B cell (primary cell): ENCODE data around the gene TTLL8. TPM values are rescaled to one million over a fixed set of nuclear protein-coding genes. Genes with fewer than 3 reads are reported as not detected.

Source experiments
- ATAC-seq: fragments of 200-7000 bp; cut with Tn5 transposase; one replicate; pipeline ENCODE4 v1.10.0; 2021; ENCODE audit warnings: low read depth, mild to moderate bottlenecking, moderate number of reproducible peaks, moderate library complexity
- CTCF ChIA-PET: fragments of 350-600 bp; sonication (Branson Sonifier 250); formaldehyde crosslinking; loops from one replicate; lab custom pipeline; 2021; ENCODE audit warnings: antibody characterized with exemption, inconsistent platforms; lab: Charles Lee
- POLR2A ChIA-PET: fragments of 350-600 bp; sonication (Branson Sonifier 250); formaldehyde crosslinking; loops from one replicate; lab custom pipeline; 2021; ENCODE audit warnings: antibody characterized with exemption; lab: Charles Lee
- DNase-seq: peaks from one replicate; pipeline ENCODE4 v3.0.0; 2013
- H2AFZ ChIP-seq: 2 replicates; pipeline ENCODE4 v1.6.1; 2012; ENCODE audit warnings: mild to moderate bottlenecking, low read depth, low read length; ENCODE audit not compliant: insufficient read depth, poor library complexity, severe bottlenecking
- H3K27ac ChIP-seq, 2 donors: 1 replicate in 1 of 2; 2 replicates in 1 of 2; pipeline ENCODE4 v1.5.1; 2012 to 2013; ENCODE audit warnings: low read length in 2 of 2, mild to moderate bottlenecking in 2 of 2, moderate library complexity in 1 of 2
- H3K27me3 ChIP-seq, 4 experiments: fragments of 200-600 bp in 1 of 4; sonication (generic) in 1 of 4; replicated peaks in 1 of 4; 1 replicate in 2 of 4; 2 replicates in 2 of 4; pipeline versions ENCODE4 v1.6.1 to v1.7.0; 2013 to 2016; ENCODE audit warnings: low read length in 3 of 4, mild to moderate bottlenecking in 2 of 4, mixed read lengths in 1 of 4, moderate library complexity in 1 of 4; ENCODE audit not compliant: insufficient read depth in 4 of 4, control insufficient read depth in 3 of 4; ENCODE audit errors: control extremely low read depth in 1 of 4
- H3K36me3 ChIP-seq, 2 experiments: replicated peaks in 1 of 2; 1 replicate in 1 of 2; 2 replicates in 1 of 2; pipeline versions ENCODE4 v1.6.1 to v1.7.1; 2013; ENCODE audit warnings: low read length in 1 of 2; ENCODE audit not compliant: insufficient read depth in 2 of 2, control insufficient read depth in 1 of 2; ENCODE audit errors: control extremely low read depth in 1 of 2, extremely low read depth in 1 of 2
- H3K4me1 ChIP-seq, 2 donors: fragments of 200-600 bp in 1 of 2; sonication (generic) in 1 of 2; 1 replicate in 1 of 2; 2 replicates in 1 of 2; pipeline versions ENCODE4 v1.5.1 to v1.6.1; 2013 to 2017; ENCODE audit warnings: low read length in 2 of 2; ENCODE audit not compliant: control insufficient read depth in 2 of 2, insufficient read depth in 2 of 2
- H3K4me2 ChIP-seq: replicated peaks from 2 replicates; pipeline ENCODE3; 2012; ENCODE audit warnings: mild to moderate bottlenecking, low read depth, low read length; ENCODE audit not compliant: poor library complexity, severe bottlenecking
- H3K4me3 ChIP-seq, 5 experiments: fragments of 200-600 bp in 1 of 5; sonication (generic) in 1 of 5; 1 replicate in 3 of 5; 2 replicates in 2 of 5; pipeline versions ENCODE4 v1.5.1 to v1.7.0; 2011 to 2016; ENCODE audit warnings: low read length in 4 of 5, mild to moderate bottlenecking in 4 of 5, low read depth in 2 of 5, control low read depth in 1 of 5, moderate library complexity in 1 of 5; ENCODE audit not compliant: insufficient read depth in 1 of 5; ENCODE audit errors: control extremely low read depth in 1 of 5, extremely low read depth in 1 of 5
- H3K79me2 ChIP-seq: fragments of 200-600 bp; sonication (generic); one replicate; pipeline ENCODE4 v1.6.0; 2016; ENCODE audit warnings: low read length; ENCODE audit not compliant: control insufficient read depth, insufficient read depth
- H3K9ac ChIP-seq: fragments of 200-600 bp; sonication (generic); 2 replicates; pipeline ENCODE4 v1.6.1; 2017; ENCODE audit warnings: mild to moderate bottlenecking, low read length, moderate library complexity
- H3K9me3 ChIP-seq, 3 donors: one replicate each; pipeline versions ENCODE4 v1.6.1 to v1.7.1; 2013; ENCODE audit warnings: low read length in 2 of 3; ENCODE audit not compliant: control insufficient read depth in 2 of 3, insufficient read depth in 1 of 3; ENCODE audit errors: control extremely low read depth in 1 of 3
- H4K20me1 ChIP-seq: 2 replicates; pipeline ENCODE4 v1.6.0; 2012; ENCODE audit warnings: mild to moderate bottlenecking, low read length; ENCODE audit not compliant: insufficient read depth, control insufficient read depth, poor library complexity, severe bottlenecking
- H3K27ac Mint-ChIP-seq: one replicate; pipeline ENCODE4 v1.8.0; 2021; ENCODE audit warnings: mixed read lengths
- H3K27me3 Mint-ChIP-seq: one replicate; pipeline ENCODE4 v1.8.0; 2021; ENCODE audit warnings: mixed read lengths
- H3K4me1 Mint-ChIP-seq: one replicate; pipeline ENCODE4 v1.8.0; 2021; ENCODE audit warnings: mixed read lengths
- H3K4me3 Mint-ChIP-seq: one replicate; pipeline ENCODE4 v1.8.0; 2021; ENCODE audit warnings: mixed read lengths
- H3K9me3 Mint-ChIP-seq: one replicate; pipeline ENCODE4 v1.8.0; 2022; ENCODE audit warnings: mixed read lengths; ENCODE audit not compliant: insufficient read depth
- CTCF ChIP-seq: fragments of 200-600 bp; IDR thresholded peaks from one replicate; pipeline ENCODE4 v1.8.0; 2022; ENCODE audit warnings: antibody characterized with exemption, mild to moderate bottlenecking
- EZH2 ChIP-seq: IDR thresholded peaks from 2 replicates; pipeline ENCODE4 v1.6.1; 2012; ENCODE audit warnings: borderline replicate concordance, low read depth, mild to moderate bottlenecking, moderate library complexity, low read length; ENCODE audit not compliant: insufficient read depth, poor library complexity, severe bottlenecking
- WGBS: methylation state at CpG from one replicate; pipeline ENCODE4 v1.1.5; 2013; ENCODE audit warnings: missing lambda C conversion rate; ENCODE audit not compliant: insufficient coverage; 5-methylcytosine and 5-hydroxymethylcytosine counted together
- intact Hi-C: fragments of 100-400 bp; cut with micrococcal nuclease; formaldehyde crosslinking; loops from one replicate; pipeline ENCODE4 v1.10.0; 2022
- polyA plus RNA-seq: library from polyadenylated mRNA; depleted of rRNA; stranded (reverse); fragments of >200 nt; gene quantifications from 2 replicates; pipeline ENCODE4 v1.2.3, GENCODE V29; 2012
- total RNA-seq, 2 donors: library from RNA; stranded (reverse); fragments of 120-200 nt in 1 of 2; gene quantifications; 1 replicate in 1 of 2; 2 replicates in 1 of 2; pipeline versions ENCODE4 v1.2.3 to v1.2.4, GENCODE V29; 2013 to 2022

The TTLL8 gene
- total and polyA plus RNA-seq, 2 donors (not counting 1 experiment from before 2014, with no cell fraction given), result not detected

DNA sequence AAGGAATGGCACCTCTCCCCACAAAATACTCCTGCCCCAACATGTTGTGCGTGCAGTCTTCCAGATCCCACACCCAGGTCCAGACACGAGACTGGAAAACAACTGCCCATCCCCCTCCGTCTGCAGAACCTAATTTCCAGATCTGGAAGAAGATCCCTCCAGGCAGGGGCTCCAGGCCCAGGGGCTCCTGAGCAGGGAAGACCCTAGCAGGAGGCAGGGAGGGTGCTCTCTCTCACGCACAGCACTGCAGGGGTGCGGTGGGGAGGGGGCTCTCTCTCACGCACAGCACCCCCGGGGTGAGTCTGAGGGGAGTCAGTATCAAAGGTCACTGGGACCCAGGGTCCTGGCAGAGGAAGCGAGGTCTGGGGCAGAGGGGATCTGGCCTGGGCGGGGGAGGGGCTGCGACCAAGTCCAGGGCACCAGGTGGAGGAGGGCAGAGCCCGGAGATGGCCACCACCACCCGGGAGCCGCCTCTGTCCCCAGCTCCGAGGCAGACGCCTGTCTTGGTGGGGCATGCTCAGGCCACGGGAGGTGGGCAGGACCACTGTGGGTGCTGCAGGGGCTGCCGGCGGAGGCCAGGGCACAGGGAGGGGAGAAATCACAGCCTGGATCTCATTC is 25.5 kb upstream of the TTLL8 start:
- no peak overlapping the region for H3K9ac ChIP-seq
- no peak overlapping the region for H3K4me3 ChIP-seq
- no peak overlapping the region for H2AFZ ChIP-seq
- intact Hi-C loops, result no loop called here
- Mint-ChIP-seq H3K4me3 (no peak overlapping the region), H3K9me3 (peaks cover 3% of the 10 kb centered on the region), H3K27ac (no peak overlapping the region), H3K4me1 (peaks cover 3% of the 10 kb centered on the region), H3K27me3 (peaks cover 25% of the 10 kb centered on the region)
- DNase-seq (no peak), ATAC-seq (no peak)
- H3K27me3 ChIP-seq, result peaks cover 0 to 46% (median 8%) of the 10 kb centered on the region in 4 experiments
- no peak overlapping the region for H3K27ac ChIP-seq
- ChIA-PET POLR2A (no interaction called here), CTCF (interaction anchor here (1.2 kb wide), 1 partner anchor 152 kb away, joined by 4 read pairs; no protein-coding TSS in a partner anchor)
- H3K79me2 ChIP-seq, result no peaks in the 10 kb centered on the region
- WGBS, result 89% methylated on average over 18 of the region's 18 CpGs
- H3K4me2 ChIP-seq, result no peak overlapping the region
- peaks cover 0 to 25% (median 13%) of the 10 kb centered on the region in 3 donors for H3K9me3 ChIP-seq
- no peak for TF ChIP-seq CTCF
- TF ChIP-seq EZH2, result no peak
- H3K4me1 ChIP-seq, result no peaks in the 10 kb centered on the region
- no peaks in the 10 kb centered on the region for H3K36me3 ChIP-seq
- H4K20me1 ChIP-seq, result no peaks in the 10 kb centered on the region

- CTCF ChIA-PET, result no interaction called here
- H2AFZ ChIP-seq, result no peak overlapping the region
These were observed 24.9 kb upstream of the TTLL8 start for GRCh38 chr22:50082961-50083461.

More at GRCh38 chr22:50082961-50083461, 24.9 kb upstream of the TTLL8 start:
- TF ChIP-seq EZH2 (no peak), CTCF (no peak)
- Histone ChIP-seq H3K79me2 (no peaks in the 10 kb centered on the region), H3K4me1 (no peaks in the 10 kb centered on the region), H3K9ac (no peak overlapping the region), H3K4me3 (no peak overlapping the region), H3K4me2 (no peak overlapping the region), H3K27me3 (peaks cover 0 to 45% (median 8%) of the 10 kb centered on the region in 4 experiments), H3K9me3 (peaks cover 0 to 23% (median 13%) of the 10 kb centered on the region in 3 donors), H4K20me1 (no peaks in the 10 kb centered on the region), H3K27ac (no peak overlapping the region), H3K36me3 (no peaks in the 10 kb centered on the region)
- peaks cover 3% of the 10 kb centered on the region for H3K4me1 Mint-ChIP-seq
- 92% methylated on average over 17 of the region's 21 CpGs for WGBS
- H3K4me3 Mint-ChIP-seq, result no peak overlapping the region
- peaks cover 25% of the 10 kb centered on the region for H3K27me3 Mint-ChIP-seq
- DNase-seq (no peak), ATAC-seq (no peak)
- H3K27ac Mint-ChIP-seq, result no peak overlapping the region
- POLR2A ChIA-PET, result no interaction called here
- intact Hi-C loops, result no loop called here
- H3K9me3 Mint-ChIP-seq, result peaks cover 3% of the 10 kb centered on the region
